SKM-1 (cell line): ENCODE data around the gene EBF4.
A peak's percentile ranks its signal among the peaks of the same experiment; 100 is the strongest.

Experiments used
- DNase-seq: peaks from one replicate; lab custom pipeline; 2025; ENCODE audit not compliant: unreplicated experiment; lab: John Stamatoyannopoulos, UW

Gene EBF4

GRCh38 chr20:2692036-2692885, at the start of gene EBF4:
Gene EBF4 (plus strand): TSS chr20:2692780. CDS start chr20:2693646, 866 bp downstream.
- no peak for DNase-seq

- DNase-seq, result no peak
Observed at GRCh38 chr20:2643708-2644107, 48.9 kb upstream of the EBF4 start.

- peak; percentile 44 for DNase-seq
Observed at GRCh38 chr20:2651772-2652723, 40.5 kb upstream of the EBF4 start, which contains the start of gene NOP56. Gene NOP56 (plus strand): TSS chr20:2652632. CDS start chr20:2652661, 29 bp downstream.

GRCh38 chr20:2652724-2653555, 39.6 kb upstream of the EBF4 start:
- no peak for DNase-seq

GRCh38 chr20:2653556-2654383, 38.8 kb upstream of the EBF4 start:
- no peak for DNase-seq

- DNase-seq, result no peak
Observed at GRCh38 chr20:2654384-2654822, 38.2 kb upstream of the EBF4 start.

GRCh38 chr20:2654831-2655230, 37.7 kb upstream of the EBF4 start:
- no peak for DNase-seq

- no peak for DNase-seq
Observed at GRCh38 chr20:2655331-2656116, 37.1 kb upstream of the EBF4 start.

- DNase-seq, result no peak
Observed at GRCh38 chr20:2656471-2657117, 36.0 kb upstream of the EBF4 start.

- no peak for DNase-seq
Observed at GRCh38 chr20:2657241-2657640, 35.3 kb upstream of the EBF4 start.

- no peak for DNase-seq
Observed at GRCh38 chr20:2657674-2658073, 34.9 kb upstream of the EBF4 start.

- no peak for DNase-seq
Observed at GRCh38 chr20:2658414-2659354, 33.9 kb upstream of the EBF4 start.

GRCh38 chr20:2659547-2659946, 33.0 kb upstream of the EBF4 start:
- no peak for DNase-seq

GRCh38 chr20:2663364-2663886, 29.2 kb upstream of the EBF4 start:
- no peak for DNase-seq

GRCh38 chr20:2663887-2664719, 28.5 kb upstream of the EBF4 start, which contains the start of gene IDH3B:
Gene IDH3B (minus strand): TSS chr20:2664216. CDS start chr20:2664188, 28 bp downstream.
- peak; percentile 37 for DNase-seq

- no peak for DNase-seq
Observed at GRCh38 chr20:2671977-2672376, 20.6 kb upstream of the EBF4 start.
